Gastroesophageal sphincter (tissue), 3 donors: ENCODE measurements around the gene EPHA6.

ENCODE experiments used
- POLR2A ChIP-seq, 2 donors: fragments of 450-650 bp; IDR thresholded peaks; one replicate each; pipeline ENCODE4 v1.6.1; 2017; ENCODE audit warnings: antibody characterized with exemption in 2 of 2, mild to moderate bottlenecking in 2 of 2, moderate library complexity in 1 of 2
- TF ChIP-seq, protein P1 (sequence below), 4 experiments: fragments of 200-600 bp in 2 of 4; fragments of 450-650 bp in 2 of 4; sonication (generic) in 1 of 4; IDR thresholded peaks; one replicate each; pipeline ENCODE4 v1.5.1; 2017 to 2019; ENCODE audit warnings: antibody characterized with exemption in 4 of 4, mild to moderate bottlenecking in 2 of 4, moderate library complexity in 2 of 4

DNA sequence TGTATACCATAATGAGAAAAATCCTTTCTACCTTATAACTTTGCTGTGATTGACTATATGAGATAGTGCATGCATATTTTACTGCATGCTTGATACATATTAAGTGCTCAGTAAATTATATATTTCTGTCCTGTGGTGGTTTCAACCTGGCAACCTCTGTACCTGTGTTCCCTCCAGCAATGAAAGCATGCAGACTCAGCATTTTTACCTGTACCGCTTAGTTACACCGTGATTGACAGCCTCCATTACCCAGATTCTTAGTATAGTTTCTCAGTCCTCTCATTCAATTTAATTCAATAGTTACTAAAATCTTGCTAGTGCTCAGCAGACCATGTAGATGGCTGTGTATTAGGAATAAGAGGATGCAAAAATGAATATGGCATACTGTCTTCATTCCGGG lies 386.0 kb downstream of the EPHA6 start:
- TF ChIP-seq, protein P1, sequence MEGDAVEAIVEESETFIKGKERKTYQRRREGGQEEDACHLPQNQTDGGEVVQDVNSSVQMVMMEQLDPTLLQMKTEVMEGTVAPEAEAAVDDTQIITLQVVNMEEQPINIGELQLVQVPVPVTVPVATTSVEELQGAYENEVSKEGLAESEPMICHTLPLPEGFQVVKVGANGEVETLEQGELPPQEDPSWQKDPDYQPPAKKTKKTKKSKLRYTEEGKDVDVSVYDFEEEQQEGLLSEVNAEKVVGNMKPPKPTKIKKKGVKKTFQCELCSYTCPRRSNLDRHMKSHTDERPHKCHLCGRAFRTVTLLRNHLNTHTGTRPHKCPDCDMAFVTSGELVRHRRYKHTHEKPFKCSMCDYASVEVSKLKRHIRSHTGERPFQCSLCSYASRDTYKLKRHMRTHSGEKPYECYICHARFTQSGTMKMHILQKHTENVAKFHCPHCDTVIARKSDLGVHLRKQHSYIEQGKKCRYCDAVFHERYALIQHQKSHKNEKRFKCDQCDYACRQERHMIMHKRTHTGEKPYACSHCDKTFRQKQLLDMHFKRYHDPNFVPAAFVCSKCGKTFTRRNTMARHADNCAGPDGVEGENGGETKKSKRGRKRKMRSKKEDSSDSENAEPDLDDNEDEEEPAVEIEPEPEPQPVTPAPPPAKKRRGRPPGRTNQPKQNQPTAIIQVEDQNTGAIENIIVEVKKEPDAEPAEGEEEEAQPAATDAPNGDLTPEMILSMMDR (IDR thresholded peaks at IDR 0.05) = no peak
- no peak for TF ChIP-seq POLR2A (IDR thresholded peaks at IDR 0.05)
